HG03520 (cell line): ENCODE measurements around the gene CDC42EP2.

Experiments
- ATAC-seq: cut with Tn5 transposase; IDR thresholded peaks from one replicate; pipeline ENCODE4 v1.9.1; 2021; ENCODE audit warnings: mild to moderate bottlenecking, moderate library complexity; ENCODE audit not compliant: unreplicated experiment

The CDC42EP2 gene

DNA sequence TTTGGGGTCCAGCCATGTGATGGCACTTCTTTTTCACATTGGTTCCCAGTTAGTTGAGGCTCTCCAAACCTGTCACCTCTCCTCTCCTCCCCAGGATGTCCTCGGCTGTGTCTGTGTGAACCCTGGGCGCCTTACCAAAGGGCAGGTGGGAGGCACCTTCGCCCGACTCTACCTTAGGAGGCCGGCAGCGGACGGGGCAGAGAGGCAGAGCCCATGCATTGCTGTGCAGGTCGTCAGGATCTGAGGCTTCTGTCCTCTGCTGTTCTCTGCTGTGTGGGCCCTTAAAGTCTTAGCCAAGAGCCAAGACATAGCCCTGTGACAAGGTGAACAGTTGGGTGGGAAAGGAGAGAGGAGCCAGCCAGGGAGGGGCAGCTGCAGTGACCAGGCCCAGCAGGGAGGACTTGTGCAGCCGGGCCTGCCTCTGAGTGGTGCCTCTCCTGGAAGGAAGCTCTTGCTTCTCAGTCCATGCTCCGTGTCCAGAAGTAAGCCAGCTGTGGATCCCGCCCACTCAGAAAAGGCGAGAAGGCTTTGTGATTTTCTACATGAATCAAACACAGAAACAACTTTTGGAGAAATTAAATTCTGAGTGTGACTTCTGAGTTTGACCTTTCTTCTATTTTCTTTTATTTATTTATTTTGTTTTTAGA, 17.5 kb upstream of the CDC42EP2 start:
- no peak for ATAC-seq

DNA sequence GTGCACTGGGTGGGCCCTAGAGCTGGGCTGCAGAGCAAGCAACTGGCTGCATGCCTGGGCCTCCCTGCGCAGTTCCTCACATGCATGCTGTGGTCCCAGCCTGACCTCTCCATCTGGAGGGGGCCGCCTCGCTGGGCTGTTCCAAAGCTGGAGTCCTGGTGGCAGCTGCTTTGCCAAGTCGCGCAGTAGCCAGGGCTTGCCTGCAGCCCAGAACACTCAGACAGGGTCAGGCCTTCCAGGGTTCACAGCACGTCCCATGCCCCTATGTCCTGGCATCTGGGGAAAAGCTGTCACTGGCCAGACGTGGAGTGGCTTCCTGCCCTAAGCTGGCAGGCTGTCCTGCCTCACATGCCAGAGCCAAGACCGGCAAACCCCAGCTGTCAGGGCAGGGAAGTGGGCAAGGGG, 16.5 kb upstream of the CDC42EP2 start:
- ATAC-seq, result no peak

DNA sequence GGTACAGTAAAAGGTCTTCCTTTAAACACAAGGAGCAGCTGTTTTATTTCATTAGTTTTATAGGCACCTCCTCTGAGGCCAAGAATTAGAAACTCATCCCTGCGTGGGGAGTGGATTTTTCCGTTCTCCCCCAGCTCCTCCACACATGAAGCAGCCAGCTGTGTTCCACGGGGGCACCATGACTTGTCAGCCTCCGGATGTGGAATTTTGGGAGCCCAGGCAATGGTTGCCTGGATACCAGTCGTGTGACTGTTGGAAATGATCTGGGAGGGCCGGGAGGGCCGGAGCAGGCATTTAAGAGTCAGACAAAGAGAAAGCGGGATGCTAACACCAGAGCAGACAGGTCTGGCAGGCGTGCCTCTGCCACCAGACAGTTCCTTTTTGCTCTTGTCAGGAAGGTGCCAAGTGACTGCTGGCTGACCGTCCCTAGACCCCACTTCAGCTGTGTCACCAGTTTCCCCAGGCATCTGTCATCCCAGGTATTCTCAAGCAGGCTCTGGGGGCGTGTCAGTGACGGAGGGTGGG, 15.9 kb upstream of the CDC42EP2 start:
- no peak for ATAC-seq

- no peak for ATAC-seq
Measured at GRCh38 chr11:65300621-65301275, 13.9 kb upstream of the CDC42EP2 start.

- ATAC-seq, result no peak
Measured at GRCh38 chr11:65301491-65302329, 13.0 kb upstream of the CDC42EP2 start.

- ATAC-seq, result no peak
Measured at GRCh38 chr11:65303555-65303954, 11.1 kb upstream of the CDC42EP2 start.

GRCh38 chr11:65304110-65304509, 10.6 kb upstream of the CDC42EP2 start:
- no peak for ATAC-seq

- ATAC-seq, result no peak
Measured at GRCh38 chr11:65304613-65305012, 10.1 kb upstream of the CDC42EP2 start.

DNA sequence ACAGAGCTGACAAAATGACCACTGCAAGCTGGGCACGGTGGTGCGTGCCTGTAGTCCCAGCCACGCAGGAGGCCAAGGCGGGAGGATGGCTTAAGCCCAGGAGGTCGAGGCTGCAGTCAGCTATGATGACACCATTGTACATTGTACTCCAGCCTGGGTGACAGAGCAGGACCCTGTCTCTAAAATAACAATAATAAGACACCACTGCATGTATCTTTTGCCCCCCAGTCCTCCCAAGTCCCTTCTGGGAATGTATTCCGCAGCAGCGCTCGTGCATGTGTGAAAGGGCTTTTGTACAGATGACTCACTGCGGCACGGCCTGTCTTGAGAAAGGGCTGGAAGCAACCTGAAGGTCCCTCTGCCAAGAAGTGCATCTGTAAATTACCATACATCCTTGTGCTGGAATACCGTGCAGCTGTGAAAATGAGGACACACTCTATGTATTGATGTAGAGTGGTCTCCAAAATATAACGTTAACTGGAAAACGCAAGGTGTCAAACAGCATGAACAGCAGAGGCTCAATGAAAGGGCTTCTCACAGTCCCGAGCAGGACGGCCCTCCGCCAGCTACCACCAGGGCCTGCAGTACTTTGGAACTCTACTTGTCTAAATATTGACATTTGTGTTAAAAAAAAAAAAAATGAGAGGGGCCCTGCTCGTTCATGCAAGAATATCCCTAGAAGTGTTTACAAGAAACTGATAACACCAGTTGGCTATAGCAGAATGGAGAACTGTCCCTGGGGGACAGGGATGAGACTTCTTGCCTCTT, 9.0 kb upstream of the CDC42EP2 start:
- no peak for ATAC-seq

DNA sequence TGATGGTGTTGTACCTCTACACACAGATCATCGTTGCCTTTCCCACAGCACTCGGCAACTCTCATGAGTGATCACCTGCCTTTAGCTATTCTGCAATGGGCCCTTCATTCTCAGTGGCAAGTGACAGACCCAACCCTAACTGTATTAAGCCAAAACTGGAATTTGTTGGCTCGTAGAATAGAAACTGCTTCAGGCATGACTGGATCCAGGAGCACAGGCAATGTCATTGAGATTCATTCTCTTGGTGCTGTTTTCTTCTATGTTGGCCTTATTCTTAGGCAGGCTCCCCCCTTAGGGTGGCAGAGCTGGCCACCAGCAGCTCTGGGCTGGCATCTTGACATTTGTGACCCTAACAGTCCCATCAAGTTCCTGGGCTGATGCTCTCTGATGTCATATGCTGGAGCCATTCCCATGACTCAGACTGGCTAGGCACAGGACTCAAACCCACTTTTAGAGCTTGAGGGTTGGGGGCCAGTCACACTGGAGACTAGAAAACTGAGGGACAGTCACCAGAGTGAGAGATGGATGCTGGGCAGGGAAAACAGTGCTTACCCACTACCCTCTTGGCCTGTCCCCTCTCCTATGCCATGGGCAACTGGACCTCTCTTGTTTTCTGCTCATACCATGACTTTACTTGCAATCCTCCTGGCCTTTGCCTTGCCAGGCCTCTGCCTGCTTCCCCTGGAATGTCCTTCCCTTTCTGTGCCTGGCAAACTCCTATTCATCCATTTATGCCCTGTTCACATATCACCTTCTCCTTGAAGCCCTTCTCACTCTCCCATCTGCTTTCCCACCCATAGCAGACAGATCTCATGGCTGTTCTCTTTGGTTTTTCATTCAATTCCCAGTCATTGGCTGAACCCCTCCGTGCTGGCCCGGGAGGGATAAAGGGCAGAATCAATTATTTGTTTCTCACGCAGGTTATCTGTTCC, 7.1 kb upstream of the CDC42EP2 start:
- ATAC-seq, result no peak

DNA sequence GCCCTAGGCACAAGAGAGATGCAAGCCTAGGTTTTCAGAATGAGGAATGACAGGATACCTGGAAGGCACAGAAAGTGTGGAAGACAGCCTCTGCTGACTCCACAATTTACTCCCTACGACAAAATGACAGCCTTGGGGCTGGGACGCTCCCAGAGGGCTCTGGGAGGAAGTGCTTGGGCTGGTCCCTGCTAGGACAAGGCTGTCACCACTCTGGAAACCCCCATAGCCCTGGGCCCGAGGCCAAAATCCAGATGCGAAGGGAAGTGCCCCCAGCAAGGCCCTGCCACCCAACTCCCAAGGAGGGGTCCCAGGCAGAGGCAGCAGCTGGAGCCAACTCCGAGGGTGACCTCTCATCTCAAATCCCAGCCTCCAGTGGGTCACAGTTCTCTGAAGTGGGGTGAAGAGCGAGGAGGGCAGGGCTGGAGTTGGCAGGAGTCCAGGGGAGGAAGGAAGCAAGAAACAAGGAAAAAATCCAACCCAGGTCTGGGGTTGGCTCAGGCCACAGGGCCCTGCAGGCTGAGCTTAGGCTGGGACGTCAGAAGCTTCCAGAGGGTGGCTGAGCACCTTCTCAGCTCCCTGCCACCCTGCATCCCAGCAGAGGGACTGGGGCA, 6.3 kb upstream of the CDC42EP2 start:
- no peak for ATAC-seq

GRCh38 chr11:65309006-65309405, 5.7 kb upstream of the CDC42EP2 start:
- ATAC-seq, result no peak

- no peak for ATAC-seq
Measured at GRCh38 chr11:65310215-65310614, 4.5 kb upstream of the CDC42EP2 start.

- no peak for ATAC-seq
Measured at GRCh38 chr11:65310736-65311135, 3.9 kb upstream of the CDC42EP2 start.

DNA sequence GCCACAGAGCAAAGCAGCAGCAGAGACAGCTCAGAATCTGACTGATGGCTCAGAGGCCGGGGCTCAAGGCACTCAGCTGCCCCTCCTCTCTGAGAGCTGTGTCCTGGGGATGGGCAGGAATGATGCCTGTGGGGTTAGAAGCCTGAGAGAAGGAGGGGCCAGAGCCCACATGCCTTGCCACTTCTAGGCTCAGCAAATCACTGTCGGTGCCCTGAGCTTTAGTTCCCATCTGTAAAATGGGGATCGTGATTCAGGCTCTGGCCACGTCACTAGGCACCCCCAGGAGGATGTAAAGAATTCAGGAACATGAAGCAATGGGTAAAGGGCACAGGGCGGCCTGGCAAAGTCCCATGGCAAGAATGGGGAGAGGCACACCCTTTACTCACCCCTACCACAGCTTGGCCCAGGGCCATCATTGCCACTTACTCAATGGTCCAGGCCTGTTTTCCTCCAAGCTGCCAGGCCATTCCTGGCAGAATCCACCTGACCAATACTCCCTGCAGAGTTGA, 3.4 kb upstream of the CDC42EP2 start:
- ATAC-seq, result no peak

DNA sequence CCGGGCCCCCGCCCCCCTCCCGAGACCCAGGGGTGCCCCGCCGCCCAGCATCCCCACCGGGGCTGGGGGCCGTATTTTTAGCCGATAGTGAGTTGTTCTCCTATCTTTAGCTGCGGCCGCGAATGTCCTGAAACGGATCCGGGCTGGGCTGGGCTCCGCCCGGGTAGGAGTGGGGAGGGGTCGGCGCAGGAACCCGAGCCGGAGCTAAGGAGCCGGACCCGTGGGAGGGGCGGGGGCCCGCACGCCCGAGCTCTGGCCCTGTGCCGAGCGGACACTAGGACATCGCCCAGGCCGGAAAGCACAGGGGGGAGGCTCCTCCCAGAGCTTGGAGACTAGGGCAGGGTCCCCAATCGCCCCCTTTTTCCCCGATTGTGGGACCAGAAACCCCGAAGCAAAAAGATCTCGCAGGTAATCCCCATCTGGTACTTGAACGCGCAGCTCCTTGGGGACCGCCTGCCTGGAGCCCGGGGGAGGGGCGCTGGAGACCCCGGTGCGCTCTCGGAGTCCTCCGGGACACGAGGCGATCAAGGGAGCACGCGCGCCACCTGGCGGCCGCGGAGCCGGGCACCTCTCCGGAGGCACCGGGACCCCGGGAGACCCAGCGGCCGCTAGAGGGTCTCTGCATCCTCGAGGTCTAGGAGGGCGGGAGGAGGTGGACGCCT, 669 bp downstream of the CDC42EP2 start:
- peak; percentile 11 for ATAC-seq

- no peak for ATAC-seq
Measured at GRCh38 chr11:65315866-65316226, 1.2 kb downstream of the CDC42EP2 start.

GRCh38 chr11:65316227-65317024, 1.8 kb downstream of the CDC42EP2 start:
- no peak for ATAC-seq
